T-helper 1 cell treated with Interleukin-12 subunit alpha and Interleukin-12 subunit beta and Interleukin-4 antibody, amounts not matched to agents 30 ng/mL and 1 ng/mL, for 36 hours (primary cell): ENCODE data around the gene JPH3. TPM values are rescaled to one million over a fixed set of nuclear protein-coding genes. Genes with fewer than 3 reads are reported as not detected.

ENCODE experiments used
- intact Hi-C: fragments of 100-400 bp; cut with micrococcal nuclease; formaldehyde crosslinking; loops from one replicate; pipeline ENCODE4 v1.15.1; 2024
- total RNA-seq: library from RNA; stranded (reverse); gene quantifications from 2 replicates; pipeline ENCODE4 v1.2.3, GENCODE V29; 2022

The JPH3 gene
- total RNA-seq, 1 donor from 2014 or later: 0.12 TPM

DNA sequence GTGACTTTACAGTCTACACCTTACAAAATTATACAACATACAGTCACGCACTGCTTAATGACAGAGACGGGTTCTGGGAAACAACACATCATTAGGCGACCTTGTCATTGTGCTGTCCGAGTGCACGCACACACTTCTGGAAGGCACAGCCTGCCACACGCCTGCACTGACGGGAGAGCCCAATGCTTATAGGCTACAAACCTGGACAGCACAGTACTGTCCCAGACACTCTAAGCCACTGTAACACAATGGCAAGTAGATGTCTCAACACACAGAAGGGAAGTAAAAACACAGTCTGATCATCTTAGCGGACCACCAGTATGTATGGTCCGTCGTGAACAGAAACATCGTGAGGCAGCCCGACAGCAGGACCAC lies 133.7 kb downstream of the JPH3 start:
- intact Hi-C loops: no loop called here

DNA sequence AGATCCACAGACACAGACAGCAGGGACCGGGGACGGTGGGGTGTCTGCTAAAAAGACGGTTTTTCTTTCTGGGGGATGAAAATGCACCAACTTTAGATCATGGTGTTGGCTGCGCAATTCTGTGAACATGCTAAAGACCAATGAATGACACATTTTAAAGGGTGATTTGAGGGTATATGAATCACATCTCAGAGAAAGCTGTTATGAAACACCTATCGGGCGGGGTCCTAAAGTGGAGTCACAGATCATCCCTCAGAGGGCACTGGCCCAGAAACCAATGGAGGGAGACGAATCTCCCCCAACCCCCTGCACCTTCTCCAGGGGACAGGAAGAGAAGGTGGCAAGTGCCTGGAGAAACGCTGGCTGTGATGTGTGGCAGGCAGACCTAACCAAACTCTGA lies 137.5 kb downstream of the JPH3 start:
- intact Hi-C loops: no loop called here

GRCh38 chr16:87740441-87740840 lies 138.1 kb downstream of the JPH3 start:
- intact Hi-C loops: no loop called here

DNA sequence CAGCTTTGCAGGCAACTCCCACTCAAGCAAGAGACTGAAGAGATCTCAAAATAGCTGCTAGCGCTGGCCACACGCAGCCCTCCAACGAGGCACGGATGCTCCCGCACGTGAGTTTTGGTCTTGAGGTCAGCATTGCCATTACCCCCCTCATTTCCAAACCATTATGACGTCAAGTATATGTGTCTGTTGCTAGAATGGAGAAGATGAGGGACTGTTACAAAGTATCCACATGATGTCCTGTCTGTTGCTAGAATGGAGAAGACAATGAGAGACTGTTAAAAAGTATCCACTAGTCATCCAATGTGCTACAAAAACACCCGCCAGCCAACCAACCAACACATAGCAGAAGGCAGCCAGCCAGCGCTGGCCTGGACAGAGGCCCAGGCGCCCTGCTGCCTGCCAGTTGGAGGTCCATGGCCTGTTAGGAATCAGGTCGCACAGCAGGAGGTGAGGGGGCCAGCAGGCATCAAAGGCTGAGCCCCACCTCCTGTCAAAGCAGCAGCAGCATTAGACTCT lies 138.7 kb downstream of the JPH3 start:
- intact Hi-C loops: no loop called here

DNA sequence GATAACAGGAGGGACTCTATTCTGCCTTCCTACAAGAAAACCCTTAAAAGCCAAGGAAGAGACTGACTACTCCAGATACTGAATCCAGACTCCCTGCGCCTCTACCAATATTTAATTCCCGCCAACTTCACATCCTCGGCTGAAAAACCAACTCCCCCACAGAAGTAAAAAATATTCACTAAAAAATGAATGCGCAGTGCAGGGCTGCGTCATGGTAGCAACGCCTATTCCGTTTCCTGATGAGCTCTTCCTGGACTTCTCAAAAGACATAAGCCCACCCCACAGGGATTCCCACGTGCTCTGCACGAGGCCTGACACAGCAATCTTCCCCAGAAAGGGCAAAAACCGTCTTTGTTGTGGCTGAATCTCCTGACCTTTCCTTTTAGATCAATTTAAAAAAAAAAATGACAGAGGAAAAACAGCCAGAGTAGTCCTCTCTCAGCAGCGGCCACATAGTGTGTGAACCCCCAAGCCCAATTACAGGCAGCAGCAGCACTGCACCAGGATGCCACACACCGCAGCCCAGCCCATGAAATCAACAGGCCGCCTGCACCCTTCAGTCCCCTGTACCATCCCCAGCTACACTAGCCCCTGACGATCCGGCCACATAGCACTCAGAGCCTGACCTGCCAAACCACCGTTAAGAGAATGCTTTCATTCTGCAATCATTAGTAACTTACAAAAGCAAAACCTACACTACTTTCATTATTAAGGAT lies 139.6 kb downstream of the JPH3 start:
- intact Hi-C loops: no loop called here

GRCh38 chr16:87742781-87743490 lies 140.6 kb downstream of the JPH3 start:
- intact Hi-C loops: no loop called here

DNA sequence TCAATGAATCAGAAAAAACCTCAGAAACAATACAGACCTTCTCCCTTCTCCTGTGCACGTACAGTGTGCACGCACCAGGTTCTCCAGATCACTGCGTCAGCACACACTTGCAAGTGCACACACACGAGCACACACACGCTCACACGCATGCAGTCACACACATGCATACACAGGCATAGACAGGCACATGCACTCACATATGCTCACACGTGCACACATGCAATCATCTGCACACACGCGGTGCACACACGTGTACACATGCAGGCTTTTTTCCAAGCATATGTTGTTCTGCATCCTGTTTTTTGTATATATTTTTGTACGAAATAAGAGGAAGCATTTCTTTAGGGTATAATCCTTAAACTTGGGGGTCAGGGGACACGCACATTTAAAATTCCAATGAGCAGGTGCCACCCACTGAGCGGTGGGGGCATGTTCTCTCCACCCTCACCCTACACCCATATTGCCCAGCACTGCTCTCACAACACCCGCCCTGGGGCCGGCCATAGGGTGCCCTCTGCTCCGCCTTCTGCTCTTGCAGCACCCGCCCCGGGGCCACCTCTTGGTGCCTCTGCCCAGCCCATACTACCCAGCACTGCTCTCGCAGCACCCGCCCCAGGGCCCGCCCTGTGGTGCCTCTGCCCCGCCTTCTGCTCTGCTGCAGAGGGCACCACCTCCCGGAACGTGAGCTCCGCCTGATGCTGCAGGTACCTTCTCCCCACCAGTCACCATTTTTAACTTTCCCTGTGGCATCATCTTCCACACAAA lies 142.6 kb downstream of the JPH3 start:
- intact Hi-C loops: no loop called here

DNA sequence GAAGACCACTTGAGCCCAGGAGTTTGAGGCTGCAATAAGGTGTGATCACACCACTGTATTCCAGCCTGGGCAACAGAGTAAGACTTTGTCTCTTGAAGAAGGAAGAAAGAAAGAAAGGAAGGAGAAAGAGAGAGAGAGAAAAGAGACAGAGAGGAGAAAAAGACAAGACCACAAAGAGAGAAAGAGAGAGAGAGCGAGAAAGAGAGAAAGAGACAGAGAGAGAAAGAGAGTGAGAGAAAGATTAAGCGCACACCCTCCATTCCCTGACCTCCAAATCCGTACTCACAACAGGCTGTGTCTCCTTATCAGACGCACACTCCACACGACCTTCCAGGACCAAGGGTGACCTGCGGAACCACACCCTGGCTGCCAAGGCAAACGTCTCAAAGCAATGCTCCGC lies 143.9 kb downstream of the JPH3 start:
- intact Hi-C loops: no loop called here

Other genes starting within 250 kb of the JPH3 start
- 33.0 and 33.8 TPM in 2 replicates for gene FBXO31, start 218.7 kb upstream of the JPH3 start, total RNA-seq
- 58.9 and 60.5 TPM in 2 replicates for gene MAP1LC3B, start 210.2 kb upstream of the JPH3 start, total RNA-seq
- 4.7 and 6.3 TPM in 2 replicates for gene ZCCHC14, start 109.5 kb upstream of the JPH3 start, total RNA-seq
- gene KLHDC4, start 163.5 kb downstream of the JPH3 start, total RNA-seq: 82.6 and 84.7 TPM in 2 replicates